HG02642 (cell line): Measurements from ENCODE around the gene DOP1A.

Experiments used
- ATAC-seq: cut with Tn5 transposase; IDR thresholded peaks from one replicate; pipeline ENCODE4 v1.9.1; 2021; ENCODE audit warnings: mild to moderate bottlenecking; ENCODE audit not compliant: unreplicated experiment, poor library complexity

Gene DOP1A

GRCh38 chr6:83071023-83071422, 3.6 kb downstream of the DOP1A start:
- ATAC-seq, result peak; percentile 48

- no peak for ATAC-seq
Observed at GRCh38 chr6:83071707-83072106, 4.2 kb downstream of the DOP1A start.

- no peak for ATAC-seq
Observed at GRCh38 chr6:83072726-83073125, 5.3 kb downstream of the DOP1A start.

GRCh38 chr6:83073615-83074014, 6.1 kb downstream of the DOP1A start:
- ATAC-seq, result no peak

- ATAC-seq, result no peak
Observed at GRCh38 chr6:83083476-83083875, 16.0 kb downstream of the DOP1A start.

GRCh38 chr6:83086751-83087150, 19.3 kb downstream of the DOP1A start:
- ATAC-seq, result peak; percentile 99

- no peak for ATAC-seq
Observed at GRCh38 chr6:83092756-83093399, 25.4 kb downstream of the DOP1A start.

GRCh38 chr6:83096791-83097190, 29.3 kb downstream of the DOP1A start:
- no peak for ATAC-seq

GRCh38 chr6:83097204-83097603, 29.7 kb downstream of the DOP1A start:
- no peak for ATAC-seq

- ATAC-seq, result no peak
Observed at GRCh38 chr6:83097675-83098074, 30.2 kb downstream of the DOP1A start.

- no peak for ATAC-seq
Observed at GRCh38 chr6:83098589-83098988, 31.1 kb downstream of the DOP1A start.

GRCh38 chr6:83108378-83108777, 40.9 kb downstream of the DOP1A start:
- no peak for ATAC-seq

- ATAC-seq, result no peak
Observed at GRCh38 chr6:83113258-83113657, 45.8 kb downstream of the DOP1A start.

GRCh38 chr6:83114164-83114563, 46.7 kb downstream of the DOP1A start:
- no peak for ATAC-seq

GRCh38 chr6:83117802-83118201, 50.3 kb downstream of the DOP1A start:
- ATAC-seq, result no peak

- no peak for ATAC-seq
Observed at GRCh38 chr6:83119742-83120300, 52.4 kb downstream of the DOP1A start.

- no peak for ATAC-seq
Observed at GRCh38 chr6:83124553-83124952, 57.1 kb downstream of the DOP1A start.

GRCh38 chr6:83125425-83125824, 58.0 kb downstream of the DOP1A start:
- no peak for ATAC-seq

- no peak for ATAC-seq
Observed at GRCh38 chr6:83126223-83126622, 58.8 kb downstream of the DOP1A start.

GRCh38 chr6:83126807-83127206, 59.3 kb downstream of the DOP1A start:
- no peak for ATAC-seq

GRCh38 chr6:83127258-83127657, 59.8 kb downstream of the DOP1A start:
- ATAC-seq, result no peak

- ATAC-seq, result no peak
Observed at GRCh38 chr6:83127976-83128375, 60.5 kb downstream of the DOP1A start.
